ENCODE measurements around the gene NKD2. TPM values are rescaled to one million over a fixed set of nuclear protein-coding genes. Genes with fewer than 3 reads are reported as not detected.

Gene NKD2
- total RNA-seq, 1 experiment from 2014 or later: 12.8 TPM

DNA sequence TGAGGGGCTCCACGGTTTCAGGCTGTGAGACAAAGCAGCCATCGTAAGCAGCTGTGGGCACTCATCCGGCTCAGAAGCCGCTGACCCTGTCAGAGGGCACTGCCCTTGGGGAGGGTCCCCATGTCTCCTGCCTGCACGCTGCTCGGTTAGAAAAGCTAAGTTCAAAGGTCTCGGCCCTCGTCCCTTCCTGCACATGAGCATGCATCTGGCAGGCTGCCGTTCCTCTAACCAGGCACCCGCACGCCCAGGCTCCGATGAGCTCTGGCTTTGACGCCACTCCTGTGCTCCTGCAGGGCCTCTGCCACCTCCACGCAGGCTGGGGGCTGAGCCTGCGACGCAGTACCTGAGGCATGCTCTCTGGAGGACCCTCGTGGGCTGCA, 51.3 kb downstream of the NKD2 start (continued):
- TF ChIP-seq, protein P1, sequence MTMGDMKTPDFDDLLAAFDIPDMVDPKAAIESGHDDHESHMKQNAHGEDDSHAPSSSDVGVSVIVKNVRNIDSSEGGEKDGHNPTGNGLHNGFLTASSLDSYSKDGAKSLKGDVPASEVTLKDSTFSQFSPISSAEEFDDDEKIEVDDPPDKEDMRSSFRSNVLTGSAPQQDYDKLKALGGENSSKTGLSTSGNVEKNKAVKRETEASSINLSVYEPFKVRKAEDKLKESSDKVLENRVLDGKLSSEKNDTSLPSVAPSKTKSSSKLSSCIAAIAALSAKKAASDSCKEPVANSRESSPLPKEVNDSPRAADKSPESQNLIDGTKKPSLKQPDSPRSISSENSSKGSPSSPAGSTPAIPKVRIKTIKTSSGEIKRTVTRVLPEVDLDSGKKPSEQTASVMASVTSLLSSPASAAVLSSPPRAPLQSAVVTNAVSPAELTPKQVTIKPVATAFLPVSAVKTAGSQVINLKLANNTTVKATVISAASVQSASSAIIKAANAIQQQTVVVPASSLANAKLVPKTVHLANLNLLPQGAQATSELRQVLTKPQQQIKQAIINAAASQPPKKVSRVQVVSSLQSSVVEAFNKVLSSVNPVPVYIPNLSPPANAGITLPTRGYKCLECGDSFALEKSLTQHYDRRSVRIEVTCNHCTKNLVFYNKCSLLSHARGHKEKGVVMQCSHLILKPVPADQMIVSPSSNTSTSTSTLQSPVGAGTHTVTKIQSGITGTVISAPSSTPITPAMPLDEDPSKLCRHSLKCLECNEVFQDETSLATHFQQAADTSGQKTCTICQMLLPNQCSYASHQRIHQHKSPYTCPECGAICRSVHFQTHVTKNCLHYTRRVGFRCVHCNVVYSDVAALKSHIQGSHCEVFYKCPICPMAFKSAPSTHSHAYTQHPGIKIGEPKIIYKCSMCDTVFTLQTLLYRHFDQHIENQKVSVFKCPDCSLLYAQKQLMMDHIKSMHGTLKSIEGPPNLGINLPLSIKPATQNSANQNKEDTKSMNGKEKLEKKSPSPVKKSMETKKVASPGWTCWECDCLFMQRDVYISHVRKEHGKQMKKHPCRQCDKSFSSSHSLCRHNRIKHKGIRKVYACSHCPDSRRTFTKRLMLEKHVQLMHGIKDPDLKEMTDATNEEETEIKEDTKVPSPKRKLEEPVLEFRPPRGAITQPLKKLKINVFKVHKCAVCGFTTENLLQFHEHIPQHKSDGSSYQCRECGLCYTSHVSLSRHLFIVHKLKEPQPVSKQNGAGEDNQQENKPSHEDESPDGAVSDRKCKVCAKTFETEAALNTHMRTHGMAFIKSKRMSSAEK (CRISPR knock-in tag; IDR thresholded peaks at IDR 0.05; ENCODE audit: borderline replicate concordance): no peak
- TF ChIP-seq, protein P2, sequence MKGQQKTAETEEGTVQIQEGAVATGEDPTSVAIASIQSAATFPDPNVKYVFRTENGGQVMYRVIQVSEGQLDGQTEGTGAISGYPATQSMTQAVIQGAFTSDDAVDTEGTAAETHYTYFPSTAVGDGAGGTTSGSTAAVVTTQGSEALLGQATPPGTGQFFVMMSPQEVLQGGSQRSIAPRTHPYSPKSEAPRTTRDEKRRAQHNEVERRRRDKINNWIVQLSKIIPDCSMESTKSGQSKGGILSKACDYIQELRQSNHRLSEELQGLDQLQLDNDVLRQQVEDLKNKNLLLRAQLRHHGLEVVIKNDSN (CRISPR knock-in tag; IDR thresholded peaks at IDR 0.05): no peak
- TF ChIP-seq, protein P3, sequence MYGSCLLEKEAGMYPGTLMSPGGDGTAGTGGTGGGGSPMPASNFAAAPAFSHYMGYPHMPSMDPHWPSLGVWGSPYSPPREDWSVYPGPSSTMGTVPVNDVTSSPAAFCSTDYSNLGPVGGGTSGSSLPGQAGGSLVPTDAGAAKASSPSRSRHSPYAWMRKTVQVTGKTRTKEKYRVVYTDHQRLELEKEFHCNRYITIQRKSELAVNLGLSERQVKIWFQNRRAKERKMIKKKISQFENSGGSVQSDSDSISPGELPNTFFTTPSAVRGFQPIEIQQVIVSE (CRISPR knock-in tag; IDR thresholded peaks at IDR 0.05; ENCODE audit: borderline replicate concordance): no peak
- TF ChIP-seq, protein P4, sequence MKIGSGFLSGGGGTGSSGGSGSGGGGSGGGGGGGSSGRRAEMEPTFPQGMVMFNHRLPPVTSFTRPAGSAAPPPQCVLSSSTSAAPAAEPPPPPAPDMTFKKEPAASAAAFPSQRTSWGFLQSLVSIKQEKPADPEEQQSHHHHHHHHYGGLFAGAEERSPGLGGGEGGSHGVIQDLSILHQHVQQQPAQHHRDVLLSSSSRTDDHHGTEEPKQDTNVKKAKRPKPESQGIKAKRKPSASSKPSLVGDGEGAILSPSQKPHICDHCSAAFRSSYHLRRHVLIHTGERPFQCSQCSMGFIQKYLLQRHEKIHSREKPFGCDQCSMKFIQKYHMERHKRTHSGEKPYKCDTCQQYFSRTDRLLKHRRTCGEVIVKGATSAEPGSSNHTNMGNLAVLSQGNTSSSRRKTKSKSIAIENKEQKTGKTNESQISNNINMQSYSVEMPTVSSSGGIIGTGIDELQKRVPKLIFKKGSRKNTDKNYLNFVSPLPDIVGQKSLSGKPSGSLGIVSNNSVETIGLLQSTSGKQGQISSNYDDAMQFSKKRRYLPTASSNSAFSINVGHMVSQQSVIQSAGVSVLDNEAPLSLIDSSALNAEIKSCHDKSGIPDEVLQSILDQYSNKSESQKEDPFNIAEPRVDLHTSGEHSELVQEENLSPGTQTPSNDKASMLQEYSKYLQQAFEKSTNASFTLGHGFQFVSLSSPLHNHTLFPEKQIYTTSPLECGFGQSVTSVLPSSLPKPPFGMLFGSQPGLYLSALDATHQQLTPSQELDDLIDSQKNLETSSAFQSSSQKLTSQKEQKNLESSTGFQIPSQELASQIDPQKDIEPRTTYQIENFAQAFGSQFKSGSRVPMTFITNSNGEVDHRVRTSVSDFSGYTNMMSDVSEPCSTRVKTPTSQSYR (CRISPR knock-in tag; IDR thresholded peaks at IDR 0.05): no peak
- TF ChIP-seq, protein P5, sequence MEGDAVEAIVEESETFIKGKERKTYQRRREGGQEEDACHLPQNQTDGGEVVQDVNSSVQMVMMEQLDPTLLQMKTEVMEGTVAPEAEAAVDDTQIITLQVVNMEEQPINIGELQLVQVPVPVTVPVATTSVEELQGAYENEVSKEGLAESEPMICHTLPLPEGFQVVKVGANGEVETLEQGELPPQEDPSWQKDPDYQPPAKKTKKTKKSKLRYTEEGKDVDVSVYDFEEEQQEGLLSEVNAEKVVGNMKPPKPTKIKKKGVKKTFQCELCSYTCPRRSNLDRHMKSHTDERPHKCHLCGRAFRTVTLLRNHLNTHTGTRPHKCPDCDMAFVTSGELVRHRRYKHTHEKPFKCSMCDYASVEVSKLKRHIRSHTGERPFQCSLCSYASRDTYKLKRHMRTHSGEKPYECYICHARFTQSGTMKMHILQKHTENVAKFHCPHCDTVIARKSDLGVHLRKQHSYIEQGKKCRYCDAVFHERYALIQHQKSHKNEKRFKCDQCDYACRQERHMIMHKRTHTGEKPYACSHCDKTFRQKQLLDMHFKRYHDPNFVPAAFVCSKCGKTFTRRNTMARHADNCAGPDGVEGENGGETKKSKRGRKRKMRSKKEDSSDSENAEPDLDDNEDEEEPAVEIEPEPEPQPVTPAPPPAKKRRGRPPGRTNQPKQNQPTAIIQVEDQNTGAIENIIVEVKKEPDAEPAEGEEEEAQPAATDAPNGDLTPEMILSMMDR (IDR thresholded peaks at IDR 0.05): no peak
- TF ChIP-seq EMX1 (CRISPR knock-in tag; IDR thresholded peaks at IDR 0.05) (no peak), FOXP1 (CRISPR knock-in tag; IDR thresholded peaks at IDR 0.05; ENCODE audit: borderline replicate concordance) (no peak), GABPB1 (CRISPR knock-in tag; IDR thresholded peaks at IDR 0.05) (no peak), FOXJ3 (CRISPR knock-in tag; IDR thresholded peaks at IDR 0.05; ENCODE audit: borderline replicate concordance) (no peak)

DNA sequence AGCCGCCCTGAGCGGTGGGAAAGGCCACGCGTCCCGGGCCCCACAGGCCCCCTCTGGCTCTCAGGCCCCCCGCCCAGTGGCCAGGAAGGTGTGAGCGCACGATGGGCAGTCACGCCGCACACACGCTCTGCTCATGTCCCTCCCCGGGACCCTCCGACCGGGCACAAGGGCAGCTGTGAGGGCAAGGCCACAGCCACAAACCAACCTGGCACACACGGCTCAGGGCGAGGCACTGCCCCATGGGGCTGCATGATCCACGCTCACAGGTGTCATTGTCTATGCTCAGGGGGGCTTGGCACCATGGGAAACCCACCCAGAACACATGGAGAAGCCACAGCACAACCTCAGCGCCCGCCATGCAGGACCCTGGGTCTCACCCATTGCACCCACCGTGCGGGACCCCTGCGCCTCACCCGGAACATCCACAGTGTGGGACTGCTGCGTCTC, 52.0 kb downstream of the NKD2 start:
- Mint-ChIP-seq H3K27ac (no peak overlapping the region), H3K9me3 (no peaks in the 10 kb centered on the region)
- TF ChIP-seq, protein P4 (CRISPR knock-in tag; IDR thresholded peaks at IDR 0.05): no peak
- TF ChIP-seq, protein P6, sequence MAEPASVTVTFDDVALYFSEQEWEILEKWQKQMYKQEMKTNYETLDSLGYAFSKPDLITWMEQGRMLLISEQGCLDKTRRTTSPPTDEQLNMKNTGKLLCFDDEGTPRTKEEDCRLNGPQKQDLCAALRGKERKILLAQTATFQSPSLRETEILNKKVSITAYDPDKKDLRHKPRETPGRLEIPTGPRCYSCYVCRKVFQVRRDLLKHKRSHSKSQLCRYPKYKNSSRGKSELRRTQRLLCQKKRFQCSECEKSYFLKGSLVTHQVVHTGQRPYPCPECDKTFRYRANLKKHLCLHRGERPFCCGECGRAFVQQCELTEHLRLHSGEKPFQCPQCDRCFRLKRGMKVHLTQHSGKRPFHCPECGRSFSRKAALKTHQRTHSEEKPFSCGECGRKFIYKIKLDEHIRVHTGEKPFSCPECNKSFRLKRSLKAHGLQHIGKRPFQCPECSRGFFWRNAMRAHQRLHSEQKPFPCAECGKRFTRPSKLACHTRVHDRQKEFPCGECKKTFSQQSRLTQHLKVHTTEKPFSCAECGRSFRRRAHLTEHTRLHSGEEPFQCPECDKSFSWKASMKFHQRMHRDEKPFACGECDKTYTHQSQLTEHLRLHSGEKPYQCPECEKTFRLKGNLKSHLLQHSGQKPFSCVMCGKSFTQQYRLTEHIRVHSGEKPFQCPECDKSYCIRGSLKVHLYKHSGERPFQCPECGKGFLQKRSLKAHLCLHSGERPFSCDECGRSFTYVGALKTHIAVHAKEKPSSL (CRISPR knock-in tag; conservative IDR thresholded peaks at IDR 0.05): no peak
- no peak for TF ChIP-seq CREM (CRISPR knock-in tag; IDR thresholded peaks at IDR 0.05)
- TF ChIP-seq, protein P7, sequence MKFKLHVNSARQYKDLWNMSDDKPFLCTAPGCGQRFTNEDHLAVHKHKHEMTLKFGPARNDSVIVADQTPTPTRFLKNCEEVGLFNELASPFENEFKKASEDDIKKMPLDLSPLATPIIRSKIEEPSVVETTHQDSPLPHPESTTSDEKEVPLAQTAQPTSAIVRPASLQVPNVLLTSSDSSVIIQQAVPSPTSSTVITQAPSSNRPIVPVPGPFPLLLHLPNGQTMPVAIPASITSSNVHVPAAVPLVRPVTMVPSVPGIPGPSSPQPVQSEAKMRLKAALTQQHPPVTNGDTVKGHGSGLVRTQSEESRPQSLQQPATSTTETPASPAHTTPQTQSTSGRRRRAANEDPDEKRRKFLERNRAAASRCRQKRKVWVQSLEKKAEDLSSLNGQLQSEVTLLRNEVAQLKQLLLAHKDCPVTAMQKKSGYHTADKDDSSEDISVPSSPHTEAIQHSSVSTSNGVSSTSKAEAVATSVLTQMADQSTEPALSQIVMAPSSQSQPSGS (CRISPR knock-in tag; IDR thresholded peaks at IDR 0.05; ENCODE audit: borderline replicate concordance, low read depth): no peak
- TF ChIP-seq JAZF1 (CRISPR knock-in tag; IDR thresholded peaks at IDR 0.05): no peak
- TF ChIP-seq, protein P8, sequence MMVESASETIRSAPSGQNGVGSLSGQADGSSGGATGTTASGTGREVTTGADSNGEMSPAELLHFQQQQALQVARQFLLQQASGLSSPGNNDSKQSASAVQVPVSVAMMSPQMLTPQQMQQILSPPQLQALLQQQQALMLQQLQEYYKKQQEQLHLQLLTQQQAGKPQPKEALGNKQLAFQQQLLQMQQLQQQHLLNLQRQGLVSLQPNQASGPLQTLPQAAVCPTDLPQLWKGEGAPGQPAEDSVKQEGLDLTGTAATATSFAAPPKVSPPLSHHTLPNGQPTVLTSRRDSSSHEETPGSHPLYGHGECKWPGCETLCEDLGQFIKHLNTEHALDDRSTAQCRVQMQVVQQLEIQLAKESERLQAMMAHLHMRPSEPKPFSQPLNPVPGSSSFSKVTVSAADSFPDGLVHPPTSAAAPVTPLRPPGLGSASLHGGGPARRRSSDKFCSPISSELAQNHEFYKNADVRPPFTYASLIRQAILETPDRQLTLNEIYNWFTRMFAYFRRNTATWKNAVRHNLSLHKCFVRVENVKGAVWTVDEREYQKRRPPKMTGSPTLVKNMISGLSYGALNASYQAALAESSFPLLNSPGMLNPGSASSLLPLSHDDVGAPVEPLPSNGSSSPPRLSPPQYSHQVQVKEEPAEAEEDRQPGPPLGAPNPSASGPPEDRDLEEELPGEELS (CRISPR knock-in tag; IDR thresholded peaks at IDR 0.05): no peak
- no peak for TF ChIP-seq NFE2L1 (CRISPR knock-in tag; IDR thresholded peaks at IDR 0.05)
- no peak for TF ChIP-seq SOX15 (CRISPR knock-in tag; IDR thresholded peaks at IDR 0.05)

More for the DNA sequence above, 52.0 kb downstream of the NKD2 start:
- DNase-seq (ENCODE audit: low spot score) (no peak), ATAC-seq (no peak)
- CTCF ChIA-PET: interaction anchor here (1.3 kb wide), 1 partner anchor 114 kb away, joined by 4 read pairs; no protein-coding TSS in a partner anchor
- H3K27me3 Mint-ChIP-seq (ENCODE audit: low read depth): no peaks in the 10 kb centered on the region
- POLR2A ChIA-PET: no interaction called here
- H3K4me1 Mint-ChIP-seq: no peaks in the 10 kb centered on the region
- no peak overlapping the region for H3K4me3 Mint-ChIP-seq
- peaks cover 5% of the 10 kb centered on the region for H3K36me3 Mint-ChIP-seq

Measured in WTC11 (cell line).